GM18498 (cell line): ENCODE measurements around the gene TNPO2.
A peak's percentile ranks its signal among the peaks of the same experiment; 100 is the strongest.
"Not testable (repeated sequence)": the region's sequence is repeated elsewhere in the genome, so short reads cannot be mapped to it uniquely, and the experiment has no call there.

Source experiments
- ATAC-seq: cut with Tn5 transposase; IDR thresholded peaks from one replicate; pipeline ENCODE4 v1.9.1; 2021; ENCODE audit warnings: mild to moderate bottlenecking, moderate library complexity; ENCODE audit not compliant: unreplicated experiment

Gene TNPO2

DNA sequence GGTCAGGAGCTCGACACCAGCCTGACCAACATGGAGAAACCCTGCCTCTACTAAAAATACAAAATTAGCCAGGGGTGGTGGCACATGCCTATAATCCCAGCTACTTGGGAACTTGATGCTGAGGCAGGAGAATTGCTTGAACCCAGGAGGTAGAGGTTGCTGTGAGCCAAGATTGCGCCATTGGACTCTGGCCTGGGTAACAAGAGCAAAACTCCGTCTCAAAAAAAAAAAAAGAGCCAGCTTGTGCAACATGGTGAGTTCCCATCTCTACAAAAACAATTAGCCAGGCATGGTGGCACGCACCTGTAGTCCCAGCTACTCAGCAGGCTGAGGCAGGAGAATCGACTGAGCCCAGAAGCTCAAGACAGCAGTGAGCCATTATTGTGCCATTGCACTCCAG lies 45.7 kb downstream of the TNPO2 start:
- not testable (repeated sequence) for ATAC-seq

DNA sequence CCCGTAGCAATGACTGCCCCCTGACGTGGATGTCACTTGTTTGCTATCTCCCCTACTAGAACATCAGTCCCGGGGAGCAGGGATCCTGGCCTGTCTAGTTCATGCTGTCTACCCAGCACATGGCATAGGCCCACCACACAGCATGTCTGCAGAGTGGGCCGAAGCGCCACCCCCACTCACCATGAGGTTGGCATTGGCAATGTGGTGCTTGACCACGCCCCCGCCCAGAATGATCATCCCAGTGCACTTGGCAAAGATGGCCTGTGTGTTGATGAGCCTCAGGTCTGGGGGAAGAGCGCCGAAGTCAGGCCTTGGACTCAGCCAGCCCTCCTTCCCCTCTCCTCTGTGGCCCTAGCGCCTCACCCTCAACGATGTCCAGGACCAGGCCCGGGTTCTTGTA lies 46.8 kb downstream of the TNPO2 start:
- no peak for ATAC-seq

DNA sequence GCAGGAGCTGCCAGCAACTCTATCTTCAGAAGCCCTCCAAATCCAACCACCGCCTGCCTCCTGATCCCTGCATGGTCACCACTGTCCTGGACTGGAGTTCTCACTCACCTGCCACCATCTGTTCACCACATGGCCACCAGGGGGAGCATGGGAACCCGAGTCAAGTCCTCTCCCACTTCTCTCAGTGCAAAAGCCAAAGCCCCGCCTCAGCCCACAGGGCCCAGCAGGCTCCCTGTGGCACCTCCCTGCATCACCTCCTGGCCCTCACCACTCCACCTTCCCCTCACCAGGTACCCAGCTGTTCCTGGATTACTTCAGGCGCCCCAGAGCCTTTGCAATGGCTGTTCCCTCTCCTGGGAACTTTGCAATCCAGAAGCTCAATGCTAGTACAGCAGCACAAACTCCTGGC lies 47.3 kb downstream of the TNPO2 start:
- no peak for ATAC-seq

DNA sequence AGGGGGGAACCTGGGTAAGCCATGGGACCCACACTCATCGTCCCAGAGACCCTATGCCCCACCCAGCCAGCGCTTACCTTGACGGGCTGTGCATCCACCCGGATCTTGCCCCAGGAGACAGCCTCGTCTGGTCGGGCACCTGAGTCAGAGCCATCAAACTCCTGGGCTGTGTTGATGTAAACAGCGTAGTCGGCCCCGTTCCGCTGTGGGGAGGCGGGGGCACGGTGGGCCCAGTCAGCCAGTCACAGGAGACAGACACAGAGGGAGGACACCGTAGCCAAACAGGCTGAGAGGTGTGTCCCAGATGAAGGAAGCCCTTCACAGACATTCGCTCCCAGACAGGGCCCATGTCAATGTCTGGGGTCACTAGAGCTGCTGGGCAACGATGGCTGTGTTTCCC lies 47.8 kb downstream of the TNPO2 start:
- no peak for ATAC-seq

DNA sequence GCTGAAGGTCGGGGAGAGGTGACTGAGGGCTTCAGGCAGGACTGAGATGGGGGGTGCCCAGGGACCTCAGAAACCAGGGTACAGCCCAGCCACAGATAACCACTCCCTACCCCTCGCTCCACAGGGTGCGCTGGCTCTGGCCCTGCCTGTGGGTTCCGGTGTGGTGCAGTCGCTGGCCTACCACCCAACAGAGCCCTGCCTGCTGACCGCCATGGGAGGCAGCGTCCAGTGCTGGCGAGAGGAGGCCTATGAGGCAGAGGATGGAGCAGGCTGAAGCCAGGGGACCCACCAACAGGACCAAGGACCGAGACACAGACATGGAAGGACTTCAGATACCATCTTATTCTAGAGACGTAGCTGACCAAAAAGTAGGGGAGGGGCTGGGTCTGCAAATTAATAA lies 48.3 kb downstream of the TNPO2 start:
- ATAC-seq, result no peak

DNA sequence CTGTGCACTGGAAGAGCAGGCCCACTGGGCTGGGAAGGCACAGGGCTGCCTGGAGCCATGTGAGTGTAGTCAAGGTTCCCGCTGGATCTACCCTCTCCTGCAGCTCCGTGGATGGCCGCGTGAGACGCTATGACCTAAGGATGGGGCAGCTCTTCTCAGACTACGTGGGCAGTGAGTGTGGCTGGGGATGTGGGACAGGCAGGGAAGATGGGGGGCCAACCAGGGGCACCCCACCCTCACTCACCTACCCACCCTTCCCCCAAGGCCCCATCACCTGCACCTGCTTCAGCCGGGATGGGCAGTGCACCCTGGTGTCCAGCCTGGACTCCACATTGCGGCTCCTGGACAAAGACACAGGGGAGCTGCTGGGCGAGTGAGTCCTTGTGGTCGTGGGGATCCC lies 51.0 kb downstream of the TNPO2 start:
- no peak for ATAC-seq

- no peak for ATAC-seq
Measured at GRCh38 chr19:12670159-12670928, 53.4 kb downstream of the TNPO2 start.

GRCh38 chr19:12669270-12670158 lies 54.2 kb downstream of the TNPO2 start:
- peak; percentile 31 for ATAC-seq

GRCh38 chr19:12668932-12669269 lies 54.8 kb downstream of the TNPO2 start:
- ATAC-seq, result peak; percentile 3

DNA sequence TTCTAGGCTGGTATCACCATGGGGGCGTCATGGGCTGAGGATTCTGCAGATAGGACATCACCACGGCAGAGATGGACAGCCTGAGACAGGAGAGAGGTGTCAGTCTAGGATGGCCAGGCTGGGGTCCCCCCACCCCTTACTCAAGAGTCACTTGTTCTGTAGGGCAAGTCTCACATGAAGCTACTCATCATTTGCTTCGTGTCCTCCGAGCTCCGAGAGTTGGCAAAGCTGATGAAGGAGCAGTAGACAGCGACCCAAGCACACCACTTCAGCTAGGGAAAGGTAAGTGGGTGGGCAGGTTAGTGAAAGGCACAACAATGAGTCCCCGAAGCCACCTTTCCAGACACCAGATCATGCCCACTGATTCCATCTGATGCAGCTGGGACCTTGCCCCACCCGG lies 55.4 kb downstream of the TNPO2 start:
- no peak for ATAC-seq

- ATAC-seq, result no peak
Measured at GRCh38 chr19:12667731-12668302, 55.9 kb downstream of the TNPO2 start.

DNA sequence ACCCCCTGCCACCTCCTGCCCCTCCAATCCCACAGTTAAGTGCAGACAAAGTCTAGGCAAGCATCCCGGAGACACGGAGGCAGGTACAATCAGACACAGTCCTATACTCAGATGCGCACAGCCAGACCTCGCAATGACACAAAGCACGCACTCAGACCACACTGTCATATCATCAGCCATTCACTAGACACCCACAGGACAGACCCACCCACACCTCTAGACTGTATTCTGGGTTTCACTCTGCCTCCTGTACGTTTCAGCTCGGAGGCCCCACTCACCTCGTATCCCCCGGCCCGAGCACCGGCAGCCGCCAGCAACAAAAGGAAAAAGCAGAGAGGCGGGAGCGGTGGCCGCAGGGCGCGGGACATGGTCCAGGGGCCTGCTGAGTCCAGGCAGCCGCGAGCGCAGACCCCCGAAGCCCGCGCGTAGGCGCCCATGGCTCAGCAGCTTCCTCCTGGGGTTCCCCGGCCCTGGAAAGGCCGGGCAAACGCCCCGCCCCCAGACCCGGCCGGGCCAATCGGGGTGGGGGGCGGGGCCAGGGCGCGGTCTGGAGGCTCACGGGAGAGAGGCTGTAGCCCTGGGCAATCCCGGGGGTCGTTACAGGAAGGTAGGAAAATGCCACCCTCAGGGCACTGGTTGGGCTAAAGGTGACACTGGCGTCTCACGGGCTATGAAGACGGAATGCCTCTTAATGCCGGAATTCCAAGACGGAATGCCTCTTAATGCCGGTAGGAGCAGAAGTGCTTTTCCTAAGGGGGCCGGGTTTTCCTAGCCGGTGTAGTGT lies 57.3 kb downstream of the TNPO2 start, which contains the start of the genes MAN2B1 and WDR83:
Gene MAN2B1, minus strand, starts transcription at position 478 of the 784 bp plus-strand sequence. Its CDS starts 41 bp downstream, at position 437.
Gene WDR83, plus strand, starts transcription at position 543 of the 784 bp plus-strand sequence. CDS start 2,984 bp downstream, outside the sequence.
- peak; percentile 57 for ATAC-seq

- ATAC-seq, result no peak
Measured at GRCh38 chr19:12665671-12666264, 58.0 kb downstream of the TNPO2 start.

DNA sequence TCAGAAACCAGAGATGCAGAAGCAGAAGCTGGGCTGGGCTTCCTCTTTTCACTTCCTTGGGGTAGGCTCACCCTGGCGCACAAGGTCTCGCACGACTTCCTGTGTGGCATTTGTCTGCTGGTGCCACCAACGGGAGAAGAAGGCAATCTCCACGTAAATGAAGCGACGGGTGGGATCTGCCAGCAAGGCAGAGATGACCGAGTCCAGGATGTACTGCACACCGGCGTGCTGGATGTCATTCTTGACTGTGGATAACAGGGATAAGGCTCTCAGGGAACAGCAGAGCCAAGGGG lies 58.5 kb downstream of the TNPO2 start:
- ATAC-seq, result peak; percentile 38

- no peak for ATAC-seq
Measured at GRCh38 chr19:12664406-12665280, 59.1 kb downstream of the TNPO2 start.

- no peak for ATAC-seq
Measured at GRCh38 chr19:12660980-12661379, 62.8 kb downstream of the TNPO2 start.

- ATAC-seq, result no peak
Measured at GRCh38 chr19:12657966-12658365, 65.8 kb downstream of the TNPO2 start.

- no peak for ATAC-seq
Measured at GRCh38 chr19:12656899-12657571, 66.7 kb downstream of the TNPO2 start.

- no peak for ATAC-seq
Measured at GRCh38 chr19:12655546-12655945, 68.2 kb downstream of the TNPO2 start.
